ENCODE measurements around the gene TNRC18. TPM values are rescaled to one million over a fixed set of nuclear protein-coding genes. Genes with fewer than 3 reads are reported as not detected.

TNRC18 gene
- total and polyA plus RNA-seq, 9 of the 15 experiments (the other 6 are each of a cell fraction or from before 2014, with no cell fraction given), result 0.03 to 43.2 (median 18.0) TPM

DNA sequence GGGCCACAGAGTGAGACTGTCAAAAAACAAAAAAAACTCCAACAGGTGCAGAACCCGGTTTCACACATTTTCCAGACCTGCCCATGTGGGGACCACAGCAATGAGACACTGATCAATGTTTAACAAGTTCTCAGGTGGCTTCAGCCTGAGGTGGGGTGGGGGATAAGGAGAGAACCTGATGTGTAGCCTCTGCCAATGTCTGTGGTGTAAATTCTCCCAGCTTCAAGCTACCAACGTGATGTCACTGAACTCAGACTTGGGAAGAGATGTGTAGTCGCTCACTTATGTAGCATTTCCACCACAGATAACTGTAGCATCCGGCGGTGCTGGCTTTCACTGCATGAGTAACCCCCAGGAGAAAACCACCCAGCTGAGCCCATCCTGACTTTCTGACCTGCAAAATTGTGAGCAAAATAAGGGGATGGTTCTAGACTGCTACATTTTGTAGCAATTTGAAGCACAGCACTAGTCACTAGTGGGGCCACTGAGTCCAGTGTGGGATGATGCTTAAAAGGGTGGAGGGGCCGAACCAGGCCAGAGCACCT is 13.8 kb upstream of the TNRC18 start:
- Histone ChIP-seq H3K36me3 (ENCODE audit: control insufficient read depth, insufficient read depth, low read length) (no peaks in the 10 kb centered on the region), H3K9me1 (ENCODE audit: control insufficient read depth, insufficient read depth, low read length) (no peaks in the 10 kb centered on the region), H3K4me1 (replicated peaks in 1 of 2; ENCODE audit: control insufficient read depth in 2 of 2, insufficient read depth in 2 of 2, low read length in 2 of 2) (peaks cover 5 to 18% of the 10 kb centered on the region in 2 experiments; a peak in 4 of 5 replicates), H3K27me3 (ENCODE audit: control insufficient read depth in 2 of 2, insufficient read depth in 2 of 2, low read length in 2 of 2) (no peaks in the 10 kb centered on the region), H2AFZ (ENCODE audit: low read depth, low read length) (no peak overlapping the region), H3K27ac (ENCODE audit: extremely low read depth, low read depth, low read length) (no peak overlapping the region), H3K9me3 (replicated peaks; ENCODE audit: control insufficient read depth, insufficient read depth, low read depth, low read length) (no peaks in the 10 kb centered on the region), H3K9ac (ENCODE audit: insufficient read depth in 1 of 2, low read depth in 2 of 2, low read length in 2 of 2) (no peak overlapping the region), H3K79me2 (ENCODE audit: control insufficient read depth, insufficient read depth, low read length) (no peaks in the 10 kb centered on the region), H3K4me3 (no peak overlapping the region), H4K20me1 (replicated peaks; ENCODE audit: control insufficient read depth, insufficient read depth, low read length) (0 out of 2 replicates have a peak, but pooled peaks cover 3% of the 10 kb centered on the region), H3K4me2 (ENCODE audit: insufficient read depth, low read length) (no peak overlapping the region)
- no peak for TF ChIP-seq GABPB1 (CRISPR knock-in tag; IDR thresholded peaks at IDR 0.05)
- TF ChIP-seq MCM5 (IDR thresholded peaks at IDR 0.05; ENCODE audit: low read depth), result no peak
- TF ChIP-seq CHD2 (IDR thresholded peaks at IDR 0.05; ENCODE audit: low read depth, low read length), result no peak
- TF ChIP-seq PURB (CRISPR knock-in tag; IDR thresholded peaks at IDR 0.05; ENCODE audit: low read depth), result no peak
- TF ChIP-seq ZNF696 (CRISPR knock-in tag; conservative IDR thresholded peaks at IDR 0.05), result no peak
- TF ChIP-seq LCOR (CRISPR knock-in tag; IDR thresholded peaks at IDR 0.05), result no peak
- no peak for TF ChIP-seq BRD9 (IDR thresholded peaks at IDR 0.05; ENCODE audit: low read depth, partially characterized antibody)
- FAIRE-seq (no peak), DNase-seq (ENCODE audit: extremely low read depth in 1 of 4, low spot score in 3 of 4) (no peak), ATAC-seq (no peak)
- ChIA-PET CTCF (ENCODE audit: low intra/inter-chr PET ratio) (no interaction called here), POLR2A (interaction anchor here (1.4 kb wide), 1 partner anchor 11 kb away, joined by 7 read pairs; no protein-coding TSS in a partner anchor)
- BruUV-seq (replicated peaks), result no TSS peak
- WGBS (ENCODE audit: insufficient coverage, low coverage, missing lambda C conversion rate), result 55% methylated on average over 6 of the region's 6 CpGs
- intact Hi-C loops (cut with micrococcal nuclease) (no loop called here), in situ Hi-C loops (cut with MboI) (no loop called here)
